CD4-positive, alpha-beta T cell treated with Interleukin-12 subunit alpha and Interleukin-12 subunit beta, for 1 hour (primary cell): Measurements from ENCODE around the gene ABCA6.

Source experiments
- DNase-seq: peaks from one replicate; pipeline ENCODE4 v3.0.0-alpha.2; 2020

Gene ABCA6

GRCh38 chr17:69046121-69046807 lies 95.4 kb downstream of the ABCA6 start:
- no peak for DNase-seq

GRCh38 chr17:69045646-69046045 lies 96.0 kb downstream of the ABCA6 start:
- no peak for DNase-seq

- DNase-seq, result no peak
Observed at GRCh38 chr17:69044371-69044770, 97.3 kb downstream of the ABCA6 start.

- DNase-seq, result no peak
Observed at GRCh38 chr17:69043098-69043734, 98.5 kb downstream of the ABCA6 start.

GRCh38 chr17:69042308-69042707 lies 99.4 kb downstream of the ABCA6 start:
- no peak for DNase-seq

- no peak for DNase-seq
Observed at GRCh38 chr17:69031839-69032238, 109.9 kb downstream of the ABCA6 start.

GRCh38 chr17:69030169-69030568 lies 111.5 kb downstream of the ABCA6 start:
- DNase-seq, result no peak
